GM06990 (cell line): ENCODE data around the gene RPH3AL.
"Not testable (repeated sequence)": the region's sequence is repeated elsewhere in the genome, so short reads cannot be mapped to it uniquely, and the experiment has no call there.

Experiments
- DNase-seq: peaks from one replicate; pipeline ENCODE4 v3.0.0-alpha.2; 2011; ENCODE audit not compliant: insufficient read length; ENCODE audit errors: extremely low read depth
- H3K27me3 ChIP-seq: replicated peaks from 2 replicates; pipeline ENCODE4 v1.6.0; 2011; ENCODE audit warnings: low read length; ENCODE audit not compliant: control insufficient read depth, insufficient read depth
- H3K36me3 ChIP-seq: 2 replicates; pipeline ENCODE4 v1.5.1; 2011; ENCODE audit warnings: low read length; ENCODE audit not compliant: control insufficient read depth, insufficient read depth
- H3K4me3 ChIP-seq: replicated peaks from 2 replicates; pipeline ENCODE4 v1.5.1; 2011; ENCODE audit warnings: low read depth, mild to moderate bottlenecking, control low read depth, low read length
- TF ChIP-seq, protein P1 (sequence below): IDR thresholded peaks from 2 replicates; pipeline ENCODE4 v1.5.1; 2011; ENCODE audit warnings: low read length, control low read depth, mild to moderate bottlenecking, inconsistent platforms; ENCODE audit not compliant: insufficient read depth, poor library complexity, severe bottlenecking

The RPH3AL gene

DNA sequence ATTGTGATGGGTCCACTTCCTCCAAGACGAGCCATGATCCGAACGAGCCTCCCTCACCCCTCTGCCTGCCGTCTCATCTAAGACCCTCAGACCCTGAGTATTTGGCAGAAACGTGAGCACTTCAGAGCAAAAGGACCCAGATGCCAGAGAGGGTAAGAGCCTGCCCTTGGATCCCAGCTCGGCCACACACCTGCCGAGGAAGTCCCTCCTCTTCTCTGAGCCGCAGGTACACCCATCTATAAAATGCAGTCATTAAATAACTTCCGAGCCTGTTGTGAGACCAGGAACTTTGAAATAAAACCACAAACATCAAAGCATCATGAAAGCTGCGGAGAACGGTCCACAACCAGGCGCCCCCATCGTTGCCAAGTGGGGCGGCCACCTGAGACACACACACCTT lies 106.4 kb downstream of the RPH3AL start:
- H3K27me3 ChIP-seq: no peaks in the 10 kb centered on the region
- no peak for DNase-seq
- no peak overlapping the region for H3K4me3 ChIP-seq
- TF ChIP-seq, protein P1, sequence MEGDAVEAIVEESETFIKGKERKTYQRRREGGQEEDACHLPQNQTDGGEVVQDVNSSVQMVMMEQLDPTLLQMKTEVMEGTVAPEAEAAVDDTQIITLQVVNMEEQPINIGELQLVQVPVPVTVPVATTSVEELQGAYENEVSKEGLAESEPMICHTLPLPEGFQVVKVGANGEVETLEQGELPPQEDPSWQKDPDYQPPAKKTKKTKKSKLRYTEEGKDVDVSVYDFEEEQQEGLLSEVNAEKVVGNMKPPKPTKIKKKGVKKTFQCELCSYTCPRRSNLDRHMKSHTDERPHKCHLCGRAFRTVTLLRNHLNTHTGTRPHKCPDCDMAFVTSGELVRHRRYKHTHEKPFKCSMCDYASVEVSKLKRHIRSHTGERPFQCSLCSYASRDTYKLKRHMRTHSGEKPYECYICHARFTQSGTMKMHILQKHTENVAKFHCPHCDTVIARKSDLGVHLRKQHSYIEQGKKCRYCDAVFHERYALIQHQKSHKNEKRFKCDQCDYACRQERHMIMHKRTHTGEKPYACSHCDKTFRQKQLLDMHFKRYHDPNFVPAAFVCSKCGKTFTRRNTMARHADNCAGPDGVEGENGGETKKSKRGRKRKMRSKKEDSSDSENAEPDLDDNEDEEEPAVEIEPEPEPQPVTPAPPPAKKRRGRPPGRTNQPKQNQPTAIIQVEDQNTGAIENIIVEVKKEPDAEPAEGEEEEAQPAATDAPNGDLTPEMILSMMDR: no peak
- no peaks in the 10 kb centered on the region for H3K36me3 ChIP-seq

DNA sequence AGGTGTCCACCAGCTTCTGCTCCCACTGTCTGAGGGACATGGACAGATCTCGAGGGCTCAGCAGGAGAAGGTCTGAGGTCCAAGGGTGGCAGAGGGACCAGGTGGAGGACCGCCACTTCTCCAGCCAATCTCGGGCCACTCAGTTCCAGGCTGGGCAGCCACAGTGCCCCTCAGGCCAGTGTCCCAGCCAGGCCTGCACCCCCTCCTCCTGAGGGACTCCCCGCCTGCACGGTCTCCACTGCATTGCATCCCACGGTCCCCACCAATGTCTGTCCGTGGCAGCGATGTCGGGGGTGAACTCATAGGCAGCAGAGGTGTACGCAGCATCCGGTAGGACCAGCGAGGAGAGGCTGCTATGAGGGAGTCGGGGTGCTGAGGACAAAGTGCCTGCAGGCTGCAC lies 107.0 kb downstream of the RPH3AL start:
- TF ChIP-seq, protein P1: no peak
- no peak overlapping the region for H3K4me3 ChIP-seq
- no peaks in the 10 kb centered on the region for H3K27me3 ChIP-seq
- no peak for DNase-seq
- H3K36me3 ChIP-seq: no peaks in the 10 kb centered on the region

DNA sequence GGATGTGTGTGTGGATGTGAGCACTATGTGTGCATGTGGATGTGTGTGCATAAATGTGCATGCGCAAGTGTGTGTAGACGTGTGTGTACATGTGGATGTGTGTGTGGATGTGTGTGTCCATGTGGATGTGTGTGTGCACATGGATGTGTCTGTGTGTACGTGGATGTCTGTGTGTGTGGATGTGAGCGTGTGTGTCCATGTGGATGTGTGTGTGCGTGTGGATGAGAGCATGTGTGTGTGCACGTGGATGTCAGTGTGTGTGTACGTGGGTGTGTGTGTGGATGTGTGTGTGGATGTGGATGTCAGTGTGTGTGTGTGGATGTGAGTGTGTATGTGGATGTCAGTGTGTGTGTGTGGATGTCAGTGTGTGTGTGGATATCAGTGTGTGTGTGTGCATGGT lies 107.6 kb downstream of the RPH3AL start:
- TF ChIP-seq, protein P1: no peak
- Histone ChIP-seq H3K27me3 (no peaks in the 10 kb centered on the region), H3K4me3 (no peak overlapping the region), H3K36me3 (no peaks in the 10 kb centered on the region)
- no peak for DNase-seq

DNA sequence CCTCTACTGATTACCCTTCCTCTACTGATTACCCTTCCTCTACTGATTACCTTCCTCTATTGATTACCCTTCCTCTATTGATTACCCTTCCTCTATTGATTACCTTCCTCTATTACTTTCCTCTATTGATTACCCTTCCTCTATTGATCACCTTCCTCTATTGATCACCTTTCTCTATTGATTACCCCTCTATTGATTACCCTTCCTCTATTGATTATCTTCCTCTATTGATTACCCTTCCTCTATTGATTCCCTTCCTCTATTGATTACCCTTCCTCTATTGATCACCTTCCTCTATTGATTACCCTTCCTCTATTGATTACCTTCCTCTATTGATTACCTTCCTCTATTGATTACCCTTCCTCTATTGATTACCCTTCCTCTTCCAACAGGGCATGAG lies 108.7 kb downstream of the RPH3AL start:
- H3K36me3 ChIP-seq, DNase-seq, H3K27me3 ChIP-seq, H3K4me3 ChIP-seq: not testable (repeated sequence)

DNA sequence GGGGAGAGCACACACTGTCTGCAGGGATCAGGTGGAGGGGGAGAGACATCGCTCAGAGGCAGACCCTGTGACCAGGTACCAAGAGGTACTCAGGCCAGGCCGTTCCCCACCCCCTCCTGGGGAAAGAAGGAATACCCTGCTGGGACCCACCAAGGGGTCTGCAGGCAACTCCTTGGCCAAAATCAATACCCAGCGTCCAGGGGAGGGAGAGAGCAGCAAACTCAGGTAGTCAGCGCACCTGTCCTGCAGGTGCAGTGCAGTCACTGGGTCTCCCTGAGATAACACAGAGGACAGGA lies 113.7 kb downstream of the RPH3AL start:
- Histone ChIP-seq H3K36me3 (no peaks in the 10 kb centered on the region), H3K27me3 (no peaks in the 10 kb centered on the region), H3K4me3 (no peak overlapping the region)
- no peak for DNase-seq
- TF ChIP-seq, protein P1: no peak

DNA sequence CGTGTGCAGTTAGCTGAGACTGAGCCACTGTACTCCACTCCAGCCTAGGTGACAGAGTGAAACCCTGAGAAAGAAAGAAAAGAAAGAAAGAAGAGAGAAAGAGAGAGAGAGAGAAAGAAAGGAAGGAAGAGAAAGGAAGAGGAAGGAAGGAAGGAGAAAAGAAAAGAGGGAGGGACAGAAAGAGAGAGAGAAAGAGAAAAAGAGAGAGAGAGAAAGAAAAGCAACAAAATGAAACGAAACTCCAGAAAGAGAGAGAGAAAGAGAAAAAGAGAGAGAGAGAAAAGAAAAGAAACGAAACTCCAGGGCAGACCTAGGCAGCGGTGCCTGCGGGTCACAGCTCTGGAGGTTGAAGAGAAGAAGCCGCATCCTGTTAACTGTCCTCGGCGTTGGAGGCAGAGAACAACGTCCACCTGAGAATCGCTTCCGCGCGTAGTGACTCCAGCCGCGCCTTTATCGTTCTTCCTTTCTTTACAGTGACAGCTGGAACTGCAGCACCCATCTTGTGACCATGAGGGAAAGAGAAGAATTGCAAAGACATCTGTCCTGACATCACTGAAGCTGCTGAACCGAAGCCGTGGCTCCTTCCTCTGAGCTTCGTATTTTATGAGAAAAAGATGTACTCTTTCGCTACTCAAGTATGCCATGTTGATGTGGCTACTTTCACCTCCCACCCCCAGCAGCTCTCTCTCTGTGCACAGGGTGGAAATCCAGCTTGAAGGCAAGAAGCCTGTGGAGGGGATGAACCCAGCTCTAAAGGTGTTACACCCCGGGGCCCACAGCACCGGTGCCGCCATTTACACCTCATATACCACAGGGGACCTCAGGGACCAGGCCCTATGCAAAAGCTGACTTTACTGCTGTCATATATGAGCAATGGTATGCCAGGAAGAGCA lies 114.3 kb downstream of the RPH3AL start:
- TF ChIP-seq, protein P1: no peak
- no peak for DNase-seq
- no peaks in the 10 kb centered on the region for H3K27me3 ChIP-seq
- H3K4me3 ChIP-seq: no peak overlapping the region
- H3K36me3 ChIP-seq: no peaks in the 10 kb centered on the region
